HG03378 (cell line): Measurements from ENCODE around the gene ARPIN.
"Not testable (repeated sequence)": the region's sequence is repeated elsewhere in the genome, so short reads cannot be mapped to it uniquely, and the experiment has no call there.

Experiments
- ATAC-seq: cut with Tn5 transposase; IDR thresholded peaks from one replicate; pipeline ENCODE4 v1.9.1; 2021; ENCODE audit warnings: mild to moderate bottlenecking, moderate library complexity; ENCODE audit not compliant: unreplicated experiment

The ARPIN gene

GRCh38 chr15:89912674-89913396 lies at the start of gene ARPIN:
TSS of gene ARPIN (minus strand) at chr15:89912952. CDS start at chr15:89912835, 117 bp downstream.
- no peak for ATAC-seq

GRCh38 chr15:89958107-89958805 lies 45.5 kb upstream of the ARPIN start:
- ATAC-seq, result no peak

- not testable (repeated sequence) for ATAC-seq
Measured at GRCh38 chr15:89955449-89955998, 42.8 kb upstream of the ARPIN start.

GRCh38 chr15:89954541-89954940 lies 41.8 kb upstream of the ARPIN start:
- ATAC-seq, result no peak

GRCh38 chr15:89948796-89949195 lies 36.0 kb upstream of the ARPIN start:
- ATAC-seq, result no peak

- no peak for ATAC-seq
Measured at GRCh38 chr15:89947385-89947784, 34.6 kb upstream of the ARPIN start.

- no peak for ATAC-seq
Measured at GRCh38 chr15:89946681-89947299, 34.0 kb upstream of the ARPIN start.

- not testable (repeated sequence) for ATAC-seq
Measured at GRCh38 chr15:89943721-89944120, 31.0 kb upstream of the ARPIN start.

GRCh38 chr15:89939910-89940309 lies 27.2 kb upstream of the ARPIN start:
- no peak for ATAC-seq

GRCh38 chr15:89939377-89939776 lies 26.6 kb upstream of the ARPIN start:
- ATAC-seq, result not testable (repeated sequence)

- ATAC-seq, result no peak
Measured at GRCh38 chr15:89937365-89938350, 24.9 kb upstream of the ARPIN start.

GRCh38 chr15:89936786-89937265 lies 24.1 kb upstream of the ARPIN start:
- no peak for ATAC-seq

- ATAC-seq, result no peak
Measured at GRCh38 chr15:89936051-89936785, 23.5 kb upstream of the ARPIN start.

- no peak for ATAC-seq
Measured at GRCh38 chr15:89932880-89933279, 20.1 kb upstream of the ARPIN start.

- no peak for ATAC-seq
Measured at GRCh38 chr15:89928421-89928820, 15.7 kb upstream of the ARPIN start.

GRCh38 chr15:89926158-89926557 lies 13.4 kb upstream of the ARPIN start:
- no peak for ATAC-seq

- no peak for ATAC-seq
Measured at GRCh38 chr15:89917442-89918101, 4.8 kb upstream of the ARPIN start.

GRCh38 chr15:89916660-89917059 lies 3.9 kb upstream of the ARPIN start:
- ATAC-seq, result no peak

GRCh38 chr15:89912145-89912673 lies 543 bp downstream of the ARPIN start:
- no peak for ATAC-seq
